ENCODE results near the gene CCL5.

The CCL5 gene

DNA sequence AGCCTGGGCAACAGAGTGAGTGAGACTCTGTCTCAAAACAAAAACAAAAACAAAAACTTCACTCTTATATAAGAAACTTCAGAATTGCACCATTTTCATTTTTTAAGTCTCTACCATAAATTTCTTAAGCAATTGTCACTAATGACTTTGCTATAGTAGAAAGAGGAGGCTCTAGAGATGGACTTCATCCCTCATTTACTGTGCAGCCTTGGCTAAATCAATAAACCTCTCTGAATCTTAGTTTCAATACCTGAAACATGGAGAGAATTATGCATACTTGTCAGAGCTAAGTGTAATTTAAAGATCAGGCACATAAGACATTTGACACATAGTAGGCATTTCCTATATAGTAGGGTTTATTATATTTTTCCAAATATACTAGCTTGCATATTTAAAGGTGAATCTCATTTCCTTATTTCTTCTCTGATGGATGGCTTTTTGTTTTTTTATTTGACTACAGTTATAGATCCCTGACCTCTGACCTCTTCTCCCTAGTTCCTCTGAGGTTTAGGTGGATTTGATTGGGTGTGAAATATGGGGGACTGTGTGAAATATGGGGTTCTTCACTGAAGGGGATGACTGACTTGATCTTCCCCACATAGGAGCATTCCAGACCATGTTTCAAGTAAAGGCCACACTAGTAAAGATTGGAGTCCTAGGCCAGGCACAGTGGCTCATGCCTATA, 2.7 kb downstream of the CCL5 start:
- no peak overlapping the region for H3K27ac ChIP-seq
- H3K9me3 ChIP-seq (ENCODE audit: low read depth, low read length): no peaks in the 10 kb centered on the region
- TF ChIP-seq FOXP2 (optimal IDR thresholded peaks at IDR 0.05; ENCODE audit: control extremely low read depth, extremely low read length, insufficient read depth) (no peak), POLR2AphosphoS5 (IDR thresholded peaks at IDR 0.05; ENCODE audit: borderline replicate concordance, low read depth, low read length) (no peak), EZH2 (IDR thresholded peaks at IDR 0.05) (no peak)
- H3K9ac ChIP-seq (ENCODE audit: insufficient read length): no peak overlapping the region
- no peak overlapping the region for H3K4me3 ChIP-seq
- H3K36me3 ChIP-seq (ENCODE audit: insufficient read depth, low read length): no peaks in the 10 kb centered on the region
- no peak for DNase-seq (ENCODE audit: low read depth, low spot score)

DNA sequence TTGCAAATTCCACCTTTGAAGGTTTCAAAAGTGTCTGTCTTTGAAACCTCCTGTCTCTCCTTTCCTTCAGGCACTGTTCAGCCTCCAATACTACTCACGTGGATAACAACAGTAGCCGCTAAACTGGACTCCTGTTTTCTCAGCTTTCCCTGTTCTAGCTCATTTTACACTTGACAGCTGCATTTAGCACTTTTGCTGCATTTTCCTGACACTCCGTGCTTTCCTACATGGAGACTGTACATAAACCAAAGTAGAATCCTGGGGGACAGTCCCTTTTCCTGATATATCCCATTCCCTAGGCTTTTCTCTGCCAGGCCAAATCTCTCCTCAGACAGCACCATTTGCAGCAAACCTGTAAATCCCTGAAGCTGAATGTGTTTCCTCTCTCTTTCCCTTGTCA, 3.6 kb downstream of the CCL5 start:
- no peak for DNase-seq (ENCODE audit: low read depth, low spot score)
- TF ChIP-seq POLR2AphosphoS5 (IDR thresholded peaks at IDR 0.05; ENCODE audit: borderline replicate concordance, low read depth, low read length) (no peak), FOXP2 (optimal IDR thresholded peaks at IDR 0.05; ENCODE audit: control extremely low read depth, extremely low read length, insufficient read depth) (no peak), EZH2 (IDR thresholded peaks at IDR 0.05) (no peak)
- no peak overlapping the region for H3K9ac ChIP-seq (ENCODE audit: insufficient read length)

DNA sequence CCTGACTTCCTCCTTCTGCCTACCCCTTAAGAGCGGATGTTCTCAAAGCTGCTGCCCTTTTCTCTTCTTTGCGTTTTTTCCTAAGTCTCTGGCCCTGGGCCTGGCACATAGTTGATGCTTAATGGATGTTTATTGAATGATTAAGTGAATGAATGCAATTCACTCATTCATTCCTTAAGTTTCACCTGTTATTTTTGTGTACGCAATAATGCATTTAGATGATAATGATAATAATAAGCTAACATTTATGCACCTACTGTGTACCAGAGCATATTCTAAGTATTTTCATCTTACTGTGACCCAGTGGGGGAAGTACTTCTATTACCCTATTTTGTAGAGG, 4.4 kb downstream of the CCL5 start:
- Histone ChIP-seq H3K9ac (ENCODE audit: insufficient read length) (no peak overlapping the region), H3K4me3 (no peak overlapping the region), H3K27ac (no peak overlapping the region), H3K36me3 (ENCODE audit: insufficient read depth, low read length) (no peaks in the 10 kb centered on the region), H3K9me3 (ENCODE audit: low read depth, low read length) (no peaks in the 10 kb centered on the region)
- DNase-seq (ENCODE audit: low read depth, low spot score): no peak
- TF ChIP-seq POLR2AphosphoS5 (IDR thresholded peaks at IDR 0.05; ENCODE audit: borderline replicate concordance, low read depth, low read length) (no peak), EZH2 (IDR thresholded peaks at IDR 0.05) (no peak), FOXP2 (optimal IDR thresholded peaks at IDR 0.05; ENCODE audit: control extremely low read depth, extremely low read length, insufficient read depth) (no peak)

More for the DNA sequence above, 3.6 kb downstream of the CCL5 start:
- Histone ChIP-seq H3K27ac (no peak overlapping the region), H3K9me3 (ENCODE audit: low read depth, low read length) (no peaks in the 10 kb centered on the region), H3K4me3 (no peak overlapping the region), H3K36me3 (ENCODE audit: insufficient read depth, low read length) (no peaks in the 10 kb centered on the region)

DNA sequence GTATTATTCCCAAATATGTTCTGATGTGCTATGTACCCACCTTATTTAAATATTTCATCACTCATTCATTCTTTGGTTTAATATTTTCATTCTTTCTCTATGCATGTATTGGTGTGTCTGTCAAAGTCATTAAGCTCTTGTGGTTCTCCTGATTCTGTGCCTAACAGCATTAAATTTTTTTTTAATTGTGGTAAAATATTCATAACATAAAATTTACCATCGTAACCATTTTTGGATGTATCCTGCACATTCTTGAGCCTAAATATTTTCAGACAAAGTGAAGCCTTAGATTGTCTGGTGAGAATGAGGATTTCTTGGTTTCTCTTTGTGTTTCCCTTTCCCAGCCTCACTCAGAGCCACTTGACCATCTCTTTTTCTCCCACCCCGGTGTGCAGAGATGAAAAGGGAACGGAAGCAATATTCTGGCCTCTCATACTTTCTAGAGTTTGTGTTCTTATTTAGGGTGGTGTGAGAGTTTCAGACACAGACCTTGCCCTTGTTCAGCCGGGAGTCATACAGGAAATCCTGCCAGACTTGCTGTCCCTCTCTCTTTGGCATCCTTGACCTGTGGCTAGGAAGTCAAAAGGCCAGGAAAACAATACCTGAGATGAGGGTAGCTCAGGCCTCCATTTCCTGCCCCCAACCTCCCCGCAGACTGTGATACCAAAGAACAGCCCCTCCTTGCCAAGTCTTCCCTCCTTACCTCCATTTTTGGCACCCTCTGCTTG, 4.9 kb downstream of the CCL5 start:
- no peak overlapping the region for H3K4me3 ChIP-seq
- H3K27ac ChIP-seq: no peak overlapping the region
- TF ChIP-seq POLR2AphosphoS5 (IDR thresholded peaks at IDR 0.05; ENCODE audit: borderline replicate concordance, low read depth, low read length) (no peak), FOXP2 (optimal IDR thresholded peaks at IDR 0.05; ENCODE audit: control extremely low read depth, extremely low read length, insufficient read depth) (no peak)
- DNase-seq (ENCODE audit: low read depth, low spot score): no peak
- H3K36me3 ChIP-seq (ENCODE audit: insufficient read depth, low read length): no peaks in the 10 kb centered on the region
- H3K9ac ChIP-seq (ENCODE audit: insufficient read length): no peak overlapping the region
- no peaks in the 10 kb centered on the region for H3K9me3 ChIP-seq (ENCODE audit: low read depth, low read length)

DNA sequence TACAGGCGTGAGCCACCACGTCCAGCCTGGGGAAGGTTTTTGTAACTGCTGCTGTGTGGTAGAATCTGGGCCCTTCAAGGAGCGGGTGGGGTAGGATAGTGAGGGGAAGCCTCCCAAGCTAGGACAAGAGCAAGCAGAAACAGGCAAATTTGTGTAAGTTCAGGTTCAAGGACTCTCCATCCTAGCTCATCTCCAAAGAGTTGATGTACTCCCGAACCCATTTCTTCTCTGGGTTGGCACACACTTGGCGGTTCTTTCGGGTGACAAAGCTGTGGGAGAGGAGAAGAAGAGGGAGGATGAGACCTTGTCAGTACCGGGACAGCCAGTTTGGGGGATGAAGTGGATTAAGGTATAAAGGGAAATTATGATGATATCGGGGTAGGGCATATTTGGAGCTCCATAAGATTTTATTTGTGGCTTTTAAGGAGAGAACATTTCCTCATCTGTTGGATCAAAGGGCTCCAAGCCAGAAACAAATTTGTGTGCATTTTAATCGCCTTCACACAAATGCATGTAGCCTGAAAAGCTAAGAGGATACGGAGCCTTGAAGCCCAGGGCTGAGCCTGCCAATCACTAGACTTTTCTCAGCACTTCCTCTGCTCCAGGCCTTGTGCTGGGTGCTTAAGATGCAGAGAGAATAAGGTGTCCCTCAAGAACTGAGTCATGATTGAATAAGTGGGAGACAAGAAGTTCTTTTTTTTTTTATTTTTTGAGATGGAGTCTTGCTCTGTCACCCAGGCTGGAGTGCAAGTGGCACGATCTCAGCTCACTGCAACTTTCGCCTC, 7.8 kb downstream of the CCL5 start:
- Histone ChIP-seq H3K4me3 (no peak overlapping the region), H3K27ac (no peak overlapping the region), H3K9me3 (ENCODE audit: low read depth, low read length) (no peaks in the 10 kb centered on the region), H3K36me3 (ENCODE audit: insufficient read depth, low read length) (no peaks in the 10 kb centered on the region), H3K9ac (ENCODE audit: insufficient read length) (no peak overlapping the region)
- DNase-seq (ENCODE audit: low read depth, low spot score): no peak
- TF ChIP-seq POLR2AphosphoS5 (IDR thresholded peaks at IDR 0.05; ENCODE audit: borderline replicate concordance, low read depth, low read length) (no peak), FOXP2 (optimal IDR thresholded peaks at IDR 0.05; ENCODE audit: control extremely low read depth, extremely low read length, insufficient read depth) (no peak), EZH2 (IDR thresholded peaks at IDR 0.05) (no peak)

DNA sequence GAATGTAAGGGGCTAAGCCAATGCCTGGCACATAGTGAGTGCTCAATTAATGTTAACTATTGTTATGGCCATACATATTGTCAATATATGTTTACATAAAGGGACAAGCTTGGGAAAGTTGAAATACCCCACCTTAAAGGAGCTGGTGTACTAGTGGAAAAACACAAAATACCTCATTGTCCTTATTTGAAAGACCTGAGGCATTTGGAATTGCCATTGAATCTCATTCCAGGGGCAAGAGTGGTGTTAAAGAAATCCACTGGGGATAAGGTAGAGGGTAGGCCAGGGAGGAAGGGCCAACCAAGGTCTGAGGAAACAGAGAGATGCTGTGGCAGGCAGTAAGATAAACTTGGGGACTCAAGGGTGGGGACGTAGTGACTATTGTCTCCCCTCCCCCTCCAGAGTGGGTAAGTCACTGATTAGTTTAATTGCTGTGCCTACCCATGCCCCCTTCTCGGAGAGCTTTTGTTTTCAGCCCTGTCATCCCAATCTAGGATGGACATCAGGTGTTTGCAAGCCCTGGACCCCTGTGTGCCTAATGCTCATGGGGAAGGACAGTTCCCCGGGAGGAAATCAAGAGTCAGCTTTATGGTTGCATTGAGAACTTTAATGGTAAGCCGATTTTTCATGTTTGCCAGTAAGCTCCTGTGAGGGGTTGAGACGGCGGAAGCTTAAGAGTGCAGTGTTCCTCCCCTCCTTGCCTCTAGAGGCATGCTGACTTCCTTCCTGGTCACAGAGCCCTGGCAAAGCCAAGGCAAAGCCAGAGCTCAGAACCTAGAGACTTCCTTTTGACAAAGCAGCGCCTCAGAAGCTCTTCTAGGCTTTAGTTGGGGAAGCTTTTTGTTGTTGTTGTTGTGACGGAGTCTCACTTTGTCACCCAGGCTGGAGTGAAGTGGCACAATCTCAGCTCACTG, 9.0 kb downstream of the CCL5 start:
- no peak overlapping the region for H3K9ac ChIP-seq (ENCODE audit: insufficient read length)
- no peak overlapping the region for H3K27ac ChIP-seq
- no peaks in the 10 kb centered on the region for H3K36me3 ChIP-seq (ENCODE audit: insufficient read depth, low read length)
- no peak for TF ChIP-seq POLR2AphosphoS5 (IDR thresholded peaks at IDR 0.05; ENCODE audit: borderline replicate concordance, low read depth, low read length)
- no peak for TF ChIP-seq EZH2 (IDR thresholded peaks at IDR 0.05)
- no peak for TF ChIP-seq FOXP2 (optimal IDR thresholded peaks at IDR 0.05; ENCODE audit: control extremely low read depth, extremely low read length, insufficient read depth)
- DNase-seq (ENCODE audit: low read depth, low spot score): no peak
- no peaks in the 10 kb centered on the region for H3K9me3 ChIP-seq (ENCODE audit: low read depth, low read length)
- H3K4me3 ChIP-seq: no peak overlapping the region

DNA sequence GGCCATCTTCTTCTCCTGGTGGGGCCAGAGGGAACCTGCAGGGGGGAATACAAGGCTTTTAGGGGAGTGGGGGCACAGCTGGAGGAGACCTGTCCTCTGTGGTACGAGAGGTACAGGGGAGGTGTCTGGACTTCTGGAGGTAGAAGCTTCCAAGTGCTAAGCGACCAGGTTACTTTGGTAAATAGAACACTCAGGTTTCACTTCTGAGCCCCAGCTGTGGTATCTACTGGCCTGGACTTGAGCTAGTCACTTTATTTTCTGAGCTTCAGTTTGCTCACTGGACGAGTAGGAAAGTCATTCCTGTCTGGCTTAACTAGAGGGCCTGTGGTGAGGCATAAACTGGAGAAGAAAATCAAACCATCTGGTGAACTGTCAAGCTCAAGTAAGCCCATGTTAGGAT, 11.4 kb downstream of the CCL5 start, which contains the start of gene HEATR9:
HEATR9 (minus strand) TSS at position 155 of the 400 bp plus-strand sequence; CDS start at position 6, 149 bp downstream.
- no peak for TF ChIP-seq EZH2 (IDR thresholded peaks at IDR 0.05)
- H3K36me3 ChIP-seq (ENCODE audit: insufficient read depth, low read length): no peaks in the 10 kb centered on the region
- no peak within 1 kb of the TSS for H3K4me3 ChIP-seq
- H3K9me3 ChIP-seq (ENCODE audit: low read depth, low read length): no peaks in the 10 kb centered on the region
- DNase-seq (ENCODE audit: low read depth, low spot score): no peak
- H3K27ac ChIP-seq: no peak within 1 kb of the TSS
- no peak within 1 kb of the TSS for H3K9ac ChIP-seq (ENCODE audit: insufficient read length)

Measured in SK-N-MC (cell line).